Adrenal gland (tissue), 5 donors: ENCODE results near the gene NKX1-2.

Source experiments
- POLR2A ChIP-seq, 2 donors: fragments of 450-650 bp; IDR thresholded peaks; one replicate each; pipeline ENCODE4 v1.6.1; 2017; ENCODE audit warnings: antibody characterized with exemption in 2 of 2, mild to moderate bottlenecking in 2 of 2, moderate library complexity in 1 of 2
- TF ChIP-seq, protein P1 (sequence below), 6 experiments: fragments of 450-650 bp in 4 of 6; fragments of 200-600 bp in 2 of 6; sonication (generic) in 1 of 6; IDR thresholded peaks; 1 replicate in 5 of 6; 2 replicates in 1 of 6; pipeline versions ENCODE4 v1.5.1 to v1.8.0; 2016 to 2021; ENCODE audit warnings: antibody characterized with exemption in 6 of 6, mild to moderate bottlenecking in 2 of 6, moderate library complexity in 1 of 6
- donor health status: DM: no; HTN: no; CAD: no.

DNA sequence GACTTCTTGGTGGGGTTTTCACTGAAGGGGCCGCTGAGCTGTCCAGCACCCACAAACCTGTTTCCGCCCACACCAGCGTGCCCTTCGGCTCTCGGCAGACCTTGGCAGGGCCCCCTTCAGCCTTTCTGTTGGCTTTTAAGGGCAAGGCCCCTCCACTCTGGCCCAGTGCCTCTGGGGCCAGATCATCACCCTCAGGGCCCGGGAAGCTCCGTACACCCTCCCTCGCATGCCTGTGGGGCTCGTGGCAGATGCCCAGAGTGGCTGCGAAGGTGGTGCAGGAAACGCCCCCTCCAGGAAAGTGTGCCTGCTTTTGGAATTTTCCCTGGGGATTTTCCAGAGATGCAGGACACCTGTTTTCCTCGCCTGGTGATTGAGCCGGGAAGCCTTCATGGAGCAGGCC, 18.8 kb upstream of the NKX1-2 start:
- TF ChIP-seq, protein P1, sequence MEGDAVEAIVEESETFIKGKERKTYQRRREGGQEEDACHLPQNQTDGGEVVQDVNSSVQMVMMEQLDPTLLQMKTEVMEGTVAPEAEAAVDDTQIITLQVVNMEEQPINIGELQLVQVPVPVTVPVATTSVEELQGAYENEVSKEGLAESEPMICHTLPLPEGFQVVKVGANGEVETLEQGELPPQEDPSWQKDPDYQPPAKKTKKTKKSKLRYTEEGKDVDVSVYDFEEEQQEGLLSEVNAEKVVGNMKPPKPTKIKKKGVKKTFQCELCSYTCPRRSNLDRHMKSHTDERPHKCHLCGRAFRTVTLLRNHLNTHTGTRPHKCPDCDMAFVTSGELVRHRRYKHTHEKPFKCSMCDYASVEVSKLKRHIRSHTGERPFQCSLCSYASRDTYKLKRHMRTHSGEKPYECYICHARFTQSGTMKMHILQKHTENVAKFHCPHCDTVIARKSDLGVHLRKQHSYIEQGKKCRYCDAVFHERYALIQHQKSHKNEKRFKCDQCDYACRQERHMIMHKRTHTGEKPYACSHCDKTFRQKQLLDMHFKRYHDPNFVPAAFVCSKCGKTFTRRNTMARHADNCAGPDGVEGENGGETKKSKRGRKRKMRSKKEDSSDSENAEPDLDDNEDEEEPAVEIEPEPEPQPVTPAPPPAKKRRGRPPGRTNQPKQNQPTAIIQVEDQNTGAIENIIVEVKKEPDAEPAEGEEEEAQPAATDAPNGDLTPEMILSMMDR (IDR thresholded peaks at IDR 0.05): no peak
- TF ChIP-seq POLR2A (IDR thresholded peaks at IDR 0.05): no peak
